ENCODE results near the gene C12orf43. TPM values are rescaled to one million over a fixed set of nuclear protein-coding genes. Genes with fewer than 3 reads are reported as not detected.

Gene C12orf43
- total and polyA plus RNA-seq, 4 donors = 6.8 to 8.2 (median 7.6) TPM

GRCh38 chr12:121059031-121059898 lies 43.0 kb upstream of the C12orf43 start:
- H3K4me1 ChIP-seq (ENCODE audit: control insufficient read depth in 4 of 4, insufficient read depth in 4 of 4, low read length in 3 of 4) = peaks cover 0 to 7% (median 0%) of the 10 kb centered on the region in 4 donors
- peak overlapping the region in 1 of 2 donors; percentile 64 for H3K27ac ChIP-seq (ENCODE audit: low read depth in 1 of 2, low read length in 2 of 2)
- TF ChIP-seq TAF1 (conservative IDR thresholded peaks at IDR 0.05) = no peak
- WGBS = 88% methylated on average over 10 of the region's 10 CpGs
- H3K9ac ChIP-seq (ENCODE audit: low read depth in 1 of 2, low read length in 2 of 2) = no peak overlapping the region
- H3K4me3 ChIP-seq (ENCODE audit: low read depth in 1 of 3, low read length in 3 of 3) = no peak overlapping the region
- DNase-seq (ENCODE audit: low spot score) = no peak
- no peaks in the 10 kb centered on the region for H3K9me3 ChIP-seq (ENCODE audit: control insufficient read depth in 4 of 4, low read length in 3 of 4)
- H3K27me3 ChIP-seq (ENCODE audit: control insufficient read depth in 4 of 4, insufficient read depth in 4 of 4, low read length in 3 of 4) = no peaks in the 10 kb centered on the region
- no peaks in the 10 kb centered on the region for H3K36me3 ChIP-seq (ENCODE audit: control insufficient read depth in 4 of 4, insufficient read depth in 3 of 4, low read depth in 1 of 4, low read length in 3 of 4)

GRCh38 chr12:121057794-121058193 lies 41.5 kb upstream of the C12orf43 start:
- H3K4me3 ChIP-seq (ENCODE audit: low read depth in 1 of 3, low read length in 3 of 3) = no peak overlapping the region
- DNase-seq (ENCODE audit: low spot score) = no peak
- no peaks in the 10 kb centered on the region for H3K36me3 ChIP-seq (ENCODE audit: control insufficient read depth in 4 of 4, insufficient read depth in 3 of 4, low read depth in 1 of 4, low read length in 3 of 4)
- H3K4me1 ChIP-seq (ENCODE audit: control insufficient read depth in 4 of 4, insufficient read depth in 4 of 4, low read length in 3 of 4) = peaks cover 0 to 7% (median 0%) of the 10 kb centered on the region in 4 donors
- no peak overlapping the region for H3K27ac ChIP-seq (ENCODE audit: low read depth in 1 of 2, low read length in 2 of 2)
- WGBS = 66% methylated on average over 9 of the region's 9 CpGs
- no peaks in the 10 kb centered on the region for H3K9me3 ChIP-seq (ENCODE audit: control insufficient read depth in 4 of 4, low read length in 3 of 4)
- H3K27me3 ChIP-seq (ENCODE audit: control insufficient read depth in 4 of 4, insufficient read depth in 4 of 4, low read length in 3 of 4) = no peaks in the 10 kb centered on the region
- no peak overlapping the region for H3K9ac ChIP-seq (ENCODE audit: low read depth in 1 of 2, low read length in 2 of 2)
- no peak for TF ChIP-seq ZBTB33 (IDR thresholded peaks at IDR 0.05)
- no peak for TF ChIP-seq RXRA (IDR thresholded peaks at IDR 0.05)
- TF ChIP-seq ATF3 (IDR thresholded peaks at IDR 0.05) = no peak
- no peak for TF ChIP-seq HNF4A (conservative IDR thresholded peaks at IDR 0.05)
- TF ChIP-seq SP1 (IDR thresholded peaks at IDR 0.05) = no peak
- TF ChIP-seq FOXA2 (IDR thresholded peaks at IDR 0.05) = no peak
- TF ChIP-seq JUND (IDR thresholded peaks at IDR 0.05) = no peak
- TF ChIP-seq TAF1 (conservative IDR thresholded peaks at IDR 0.05) = no peak
- TF ChIP-seq HNF4G (IDR thresholded peaks at IDR 0.05) = no peak
- TF ChIP-seq CTCF (IDR thresholded peaks at IDR 0.05; ENCODE audit: low read depth, low read length, missing input control) = no peak
- TF ChIP-seq RAD21 (IDR thresholded peaks at IDR 0.05) = no peak
- no peak for TF ChIP-seq FOXA1 (IDR thresholded peaks at IDR 0.05)
- TF ChIP-seq YY1 (IDR thresholded peaks at IDR 0.05) = no peak

GRCh38 chr12:121053706-121054105 lies 37.4 kb upstream of the C12orf43 start:
- DNase-seq (ENCODE audit: low spot score) = no peak
- WGBS = 94% methylated on average over 11 of the region's 11 CpGs
- no peak overlapping the region for H3K4me3 ChIP-seq (ENCODE audit: low read depth in 1 of 3, low read length in 3 of 3)
- no peaks in the 10 kb centered on the region for H3K4me1 ChIP-seq (ENCODE audit: control insufficient read depth in 4 of 4, insufficient read depth in 4 of 4, low read length in 3 of 4)
- no peak overlapping the region for H3K27ac ChIP-seq (ENCODE audit: low read depth in 1 of 2, low read length in 2 of 2)
- no peak overlapping the region for H3K9ac ChIP-seq (ENCODE audit: low read depth in 1 of 2, low read length in 2 of 2)
- no peaks in the 10 kb centered on the region for H3K36me3 ChIP-seq (ENCODE audit: control insufficient read depth in 4 of 4, insufficient read depth in 3 of 4, low read depth in 1 of 4, low read length in 3 of 4)
- H3K9me3 ChIP-seq (ENCODE audit: control insufficient read depth in 4 of 4, low read length in 3 of 4) = no peaks in the 10 kb centered on the region
- H3K27me3 ChIP-seq (ENCODE audit: control insufficient read depth in 4 of 4, insufficient read depth in 4 of 4, low read length in 3 of 4) = no peaks in the 10 kb centered on the region
- TF ChIP-seq SP1 (IDR thresholded peaks at IDR 0.05) (no peak), REST (IDR thresholded peaks at IDR 0.05) (no peak), FOXA1 (IDR thresholded peaks at IDR 0.05) (no peak), EGR1 (IDR thresholded peaks at IDR 0.05; ENCODE audit: low read depth in 2 of 2) (no peak), FOXA2 (IDR thresholded peaks at IDR 0.05) (no peak), MAX (IDR thresholded peaks at IDR 0.05) (no peak), HNF4A (conservative IDR thresholded peaks at IDR 0.05) (no peak), ATF3 (IDR thresholded peaks at IDR 0.05) (no peak), CTCF (IDR thresholded peaks at IDR 0.05; ENCODE audit: low read depth, low read length, missing input control) (no peak)
